Neural cell (in vitro differentiated cells): ENCODE measurements around the gene COQ10A.

Experiments used
- CTCF ChIP-seq: fragments of 450-650 bp; IDR thresholded peaks from 2 replicates; pipeline ENCODE4 v1.5.1; 2014; ENCODE audit warnings: antibody characterized with exemption, mild to moderate bottlenecking, moderate library complexity; ENCODE audit not compliant: poor library complexity, severe bottlenecking
- POLR2AphosphoS5 ChIP-seq: IDR thresholded peaks from 2 replicates; pipeline ENCODE4 v1.6.1; 2012
- TAF1 ChIP-seq: IDR thresholded peaks from 2 replicates; pipeline ENCODE4 v1.6.1; 2012; ENCODE audit warnings: low read depth

DNA sequence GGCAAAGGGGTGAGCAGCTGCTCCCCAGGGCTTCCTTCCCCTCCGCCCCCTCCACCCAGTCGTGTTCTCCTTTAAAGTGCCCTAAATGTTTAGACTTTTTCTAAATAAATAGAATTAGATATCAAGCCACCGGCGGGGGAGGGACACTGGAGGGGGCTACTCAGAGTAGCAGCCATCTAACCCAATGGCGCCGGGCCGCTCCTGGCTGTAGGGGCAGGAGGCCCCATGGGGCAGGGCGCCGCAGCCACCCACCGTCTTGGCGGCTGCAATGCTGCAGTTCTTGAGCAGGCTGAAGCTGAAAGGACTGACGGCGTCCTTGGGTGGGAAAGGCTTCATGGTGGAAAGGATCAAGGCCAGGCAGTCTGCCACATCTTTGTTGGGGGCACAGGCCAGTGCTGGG is 23.8 kb upstream of the COQ10A start:
- TF ChIP-seq CTCF (no peak), POLR2AphosphoS5 (no peak), TAF1 (no peak)
